IMR-90 (cell line): ENCODE measurements around the gene FKBP14.

ENCODE experiments used
- BHLHE40 ChIP-seq: fragments of 150-350 bp; IDR thresholded peaks from 2 replicates; pipeline ENCODE4 v1.6.1; 2016; ENCODE audit warnings: mild to moderate bottlenecking, low read depth, low read length
- CEBPB ChIP-seq: IDR thresholded peaks from 2 replicates; pipeline ENCODE4 v1.6.1; 2012; ENCODE audit warnings: low read depth, low read length, improper control_type of control experiment
- MAFK ChIP-seq: IDR thresholded peaks from 2 replicates; pipeline ENCODE4 v1.6.1; 2012; ENCODE audit warnings: low read depth, low read length, improper control_type of control experiment
- POLR2A ChIP-seq: IDR thresholded peaks from 2 replicates; pipeline ENCODE4 v1.6.1; 2012; ENCODE audit warnings: mild to moderate bottlenecking, low read depth, low read length
- RAD21 ChIP-seq: IDR thresholded peaks from 2 replicates; pipeline ENCODE4 v1.6.1; 2012; ENCODE audit warnings: low read length, improper control_type of control experiment
- RFX5 ChIP-seq: IDR thresholded peaks from 2 replicates; pipeline ENCODE4 v1.8.0; 2012; ENCODE audit warnings: low read depth, mild to moderate bottlenecking, low read length, moderate library complexity
- TF ChIP-seq, protein P1 (sequence below): conservative IDR thresholded peaks from 2 replicates; pipeline ENCODE4 v1.5.1; 2012; ENCODE audit warnings: mild to moderate bottlenecking, low read depth, low read length, improper control_type of control experiment

DNA sequence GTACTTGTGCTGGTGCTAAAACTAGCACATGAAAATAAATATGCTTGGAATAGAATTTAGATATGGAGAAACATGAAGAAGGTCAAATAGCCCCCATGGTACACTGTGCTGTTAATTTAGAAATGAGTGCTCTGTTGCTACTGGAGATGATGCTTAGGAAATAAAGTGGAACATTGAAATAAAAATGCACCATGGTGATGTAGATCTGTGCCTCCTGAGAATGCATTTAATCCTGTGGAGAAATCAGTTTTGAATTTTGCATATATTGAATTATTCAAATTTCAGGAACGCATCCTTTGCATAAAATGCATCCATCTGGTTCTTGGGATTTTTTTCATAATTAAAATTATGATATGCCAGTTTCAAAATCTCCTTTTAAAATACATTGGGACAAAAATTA lies 46.2 kb upstream of the FKBP14 start:
- TF ChIP-seq RFX5 (no peak), POLR2A (no peak), MAFK (no peak), BHLHE40 (no peak), RAD21 (no peak), CEBPB (no peak)
- TF ChIP-seq, protein P1, sequence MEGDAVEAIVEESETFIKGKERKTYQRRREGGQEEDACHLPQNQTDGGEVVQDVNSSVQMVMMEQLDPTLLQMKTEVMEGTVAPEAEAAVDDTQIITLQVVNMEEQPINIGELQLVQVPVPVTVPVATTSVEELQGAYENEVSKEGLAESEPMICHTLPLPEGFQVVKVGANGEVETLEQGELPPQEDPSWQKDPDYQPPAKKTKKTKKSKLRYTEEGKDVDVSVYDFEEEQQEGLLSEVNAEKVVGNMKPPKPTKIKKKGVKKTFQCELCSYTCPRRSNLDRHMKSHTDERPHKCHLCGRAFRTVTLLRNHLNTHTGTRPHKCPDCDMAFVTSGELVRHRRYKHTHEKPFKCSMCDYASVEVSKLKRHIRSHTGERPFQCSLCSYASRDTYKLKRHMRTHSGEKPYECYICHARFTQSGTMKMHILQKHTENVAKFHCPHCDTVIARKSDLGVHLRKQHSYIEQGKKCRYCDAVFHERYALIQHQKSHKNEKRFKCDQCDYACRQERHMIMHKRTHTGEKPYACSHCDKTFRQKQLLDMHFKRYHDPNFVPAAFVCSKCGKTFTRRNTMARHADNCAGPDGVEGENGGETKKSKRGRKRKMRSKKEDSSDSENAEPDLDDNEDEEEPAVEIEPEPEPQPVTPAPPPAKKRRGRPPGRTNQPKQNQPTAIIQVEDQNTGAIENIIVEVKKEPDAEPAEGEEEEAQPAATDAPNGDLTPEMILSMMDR = no peak
